MM.1S (cell line): ENCODE results near the gene CRYM.

ENCODE experiments used
- DNase-seq: peaks from one replicate; pipeline ENCODE4 v3.0.0-alpha.2; 2015
- H2AFZ ChIP-seq: fragments of 300-600 bp; sonication (generic); 2 replicates; pipeline ENCODE4 v1.6.0; 2016; ENCODE audit warnings: antibody characterized with exemption, low read length
- H3F3A ChIP-seq: fragments of 300-600 bp; sonication (generic); 2 replicates; pipeline ENCODE4 v1.6.1; 2016; ENCODE audit warnings: mild to moderate bottlenecking, antibody characterized with exemption, low read length, moderate library complexity, mixed read lengths; ENCODE audit not compliant: insufficient read depth
- H3K27ac ChIP-seq: fragments of 300-600 bp; sonication (generic); 2 replicates; pipeline ENCODE4 v1.5.1; 2016; ENCODE audit warnings: mild to moderate bottlenecking, low read length
- H3K27me3 ChIP-seq: fragments of 300-600 bp; sonication (generic); replicated peaks from 2 replicates; pipeline ENCODE4 v1.6.0; 2016; ENCODE audit warnings: low read length; ENCODE audit not compliant: insufficient read depth
- H3K36me3 ChIP-seq: fragments of 300-600 bp; sonication (generic); replicated peaks from 2 replicates; pipeline ENCODE4 v1.6.1; 2016; ENCODE audit warnings: mild to moderate bottlenecking, low read length, mixed read lengths; ENCODE audit not compliant: insufficient read depth
- H3K4me1 ChIP-seq: fragments of 300-600 bp; sonication (generic); 2 replicates; pipeline ENCODE4 v1.6.1; 2016; ENCODE audit warnings: low read length, mixed read lengths
- H3K4me2 ChIP-seq: fragments of 300-600 bp; sonication (generic); 2 replicates; pipeline ENCODE4 v1.6.0; 2016; ENCODE audit warnings: low read depth, low read length
- H3K4me3 ChIP-seq: fragments of 300-600 bp; sonication (generic); 2 replicates; pipeline ENCODE4 v1.5.1; 2016; ENCODE audit warnings: low read length, mixed read lengths
- H3K79me2 ChIP-seq: fragments of 300-600 bp; sonication (generic); 2 replicates; pipeline ENCODE4 v1.6.1; 2016; ENCODE audit warnings: mixed run types, low read length, mixed read lengths
- H3K9ac ChIP-seq: fragments of 300-600 bp; sonication (generic); 2 replicates; pipeline ENCODE4 v1.6.1; 2016; ENCODE audit warnings: low read length, mixed read lengths
- H3K9me2 ChIP-seq: fragments of 300-600 bp; sonication (generic); replicated peaks from 2 replicates; pipeline ENCODE4 v1.6.1; 2016; ENCODE audit warnings: mild to moderate bottlenecking, low read length, mixed read lengths; ENCODE audit not compliant: insufficient read depth
- H3K9me3 ChIP-seq: fragments of 300-600 bp; sonication (generic); replicated peaks from 2 replicates; pipeline ENCODE4 v1.6.1; 2016; ENCODE audit warnings: mild to moderate bottlenecking, low read length, mixed read lengths; ENCODE audit not compliant: insufficient read depth
- H4K20me1 ChIP-seq: fragments of 300-600 bp; sonication (generic); 2 replicates; pipeline ENCODE4 v1.6.1; 2016; ENCODE audit warnings: mild to moderate bottlenecking, low read length, moderate library complexity, mixed read lengths; ENCODE audit not compliant: insufficient read depth
- EZH2 ChIP-seq: fragments of 300-600 bp; sonication (generic); optimal IDR thresholded peaks from 2 replicates; pipeline ENCODE3; 2017; ENCODE audit warnings: low read depth, mild to moderate bottlenecking, antibody characterized with exemption, low read length, mixed read lengths
- EZH2phosphoT487 ChIP-seq: fragments of 300-600 bp; sonication (generic); IDR thresholded peaks from 2 replicates; pipeline ENCODE4 v1.6.1; 2018; ENCODE audit warnings: antibody characterized with exemption, low read length
- TF ChIP-seq, protein P1 (sequence below): fragments of 300-600 bp; sonication (generic); IDR thresholded peaks from 2 replicates; pipeline ENCODE4 v1.5.1; 2016; ENCODE audit warnings: antibody characterized with exemption, low read length, mixed read lengths

CRYM gene

GRCh38 chr16:21272253-21272652 lies 5.8 kb downstream of the CRYM start:
- H3K4me3 ChIP-seq, result no peak overlapping the region
- DNase-seq, result no peak
- H3K9me2 ChIP-seq, result no peaks in the 10 kb centered on the region
- no peaks in the 10 kb centered on the region for H4K20me1 ChIP-seq
- no peaks in the 10 kb centered on the region for H3K4me1 ChIP-seq
- no peak overlapping the region for H3K27ac ChIP-seq
- H3K9me3 ChIP-seq, result no peaks in the 10 kb centered on the region
- H3K27me3 ChIP-seq, result no peaks in the 10 kb centered on the region
- no peak overlapping the region for H2AFZ ChIP-seq
- TF ChIP-seq, protein P1, sequence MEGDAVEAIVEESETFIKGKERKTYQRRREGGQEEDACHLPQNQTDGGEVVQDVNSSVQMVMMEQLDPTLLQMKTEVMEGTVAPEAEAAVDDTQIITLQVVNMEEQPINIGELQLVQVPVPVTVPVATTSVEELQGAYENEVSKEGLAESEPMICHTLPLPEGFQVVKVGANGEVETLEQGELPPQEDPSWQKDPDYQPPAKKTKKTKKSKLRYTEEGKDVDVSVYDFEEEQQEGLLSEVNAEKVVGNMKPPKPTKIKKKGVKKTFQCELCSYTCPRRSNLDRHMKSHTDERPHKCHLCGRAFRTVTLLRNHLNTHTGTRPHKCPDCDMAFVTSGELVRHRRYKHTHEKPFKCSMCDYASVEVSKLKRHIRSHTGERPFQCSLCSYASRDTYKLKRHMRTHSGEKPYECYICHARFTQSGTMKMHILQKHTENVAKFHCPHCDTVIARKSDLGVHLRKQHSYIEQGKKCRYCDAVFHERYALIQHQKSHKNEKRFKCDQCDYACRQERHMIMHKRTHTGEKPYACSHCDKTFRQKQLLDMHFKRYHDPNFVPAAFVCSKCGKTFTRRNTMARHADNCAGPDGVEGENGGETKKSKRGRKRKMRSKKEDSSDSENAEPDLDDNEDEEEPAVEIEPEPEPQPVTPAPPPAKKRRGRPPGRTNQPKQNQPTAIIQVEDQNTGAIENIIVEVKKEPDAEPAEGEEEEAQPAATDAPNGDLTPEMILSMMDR, result no peak
- TF ChIP-seq EZH2phosphoT487, result no peak
- no peak for TF ChIP-seq EZH2
- no peaks in the 10 kb centered on the region for H3K36me3 ChIP-seq
- no peaks in the 10 kb centered on the region for H3K79me2 ChIP-seq
- H3K4me2 ChIP-seq, result no peak overlapping the region
- H3F3A ChIP-seq, result no peaks in the 10 kb centered on the region
- H3K9ac ChIP-seq, result no peak overlapping the region

DNA sequence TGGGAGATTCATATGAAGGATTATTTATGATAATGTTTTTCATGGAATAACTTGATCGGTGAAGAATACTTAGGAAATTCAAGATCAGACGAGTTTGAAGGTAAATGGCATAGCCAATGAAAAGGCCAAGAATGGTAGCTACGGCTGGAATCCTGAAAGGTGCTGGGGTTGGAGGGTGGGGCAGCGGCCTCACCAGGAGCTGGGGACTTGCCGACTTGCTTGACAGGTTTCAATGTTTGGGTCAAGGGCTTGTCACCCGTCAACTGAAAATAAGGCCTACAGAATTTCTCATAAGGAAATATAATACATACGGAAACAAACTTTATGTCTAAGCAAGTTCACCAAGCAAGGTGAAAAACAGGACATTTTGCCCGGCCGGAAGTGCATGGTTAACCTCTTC lies 9.9 kb downstream of the CRYM start:
- Histone ChIP-seq H3K79me2 (no peaks in the 10 kb centered on the region), H3K9me3 (no peaks in the 10 kb centered on the region), H3K9me2 (no peaks in the 10 kb centered on the region), H3K27ac (no peak overlapping the region), H3K27me3 (no peaks in the 10 kb centered on the region), H4K20me1 (no peaks in the 10 kb centered on the region), H2AFZ (no peak overlapping the region), H3K9ac (no peak overlapping the region), H3K4me1 (peaks cover 9% of the 10 kb centered on the region), H3K36me3 (no peaks in the 10 kb centered on the region), H3K4me2 (no peak overlapping the region), H3K4me3 (no peak overlapping the region), H3F3A (no peaks in the 10 kb centered on the region)
- TF ChIP-seq EZH2 (no peak), EZH2phosphoT487 (no peak)
- TF ChIP-seq, protein P1, result no peak
- DNase-seq, result no peak

DNA sequence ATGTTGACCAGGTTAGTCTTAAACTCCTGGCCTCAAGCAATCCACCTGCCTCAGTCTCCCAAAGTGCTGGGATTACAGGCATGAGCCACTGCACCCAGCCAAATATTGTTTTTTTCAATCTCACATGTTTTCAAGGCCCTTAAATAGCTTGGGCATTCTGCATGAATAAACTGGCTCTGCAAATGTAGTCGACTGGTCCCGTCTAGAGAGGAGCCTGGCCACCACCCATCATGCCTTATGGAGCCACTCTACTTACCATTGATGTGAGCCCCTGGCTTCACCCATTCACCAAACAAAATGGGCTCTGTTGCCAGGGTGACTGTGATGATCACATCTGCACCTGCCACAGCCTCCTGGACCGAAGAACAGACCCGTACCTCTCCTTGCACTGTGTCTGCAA lies 10.8 kb downstream of the CRYM start:
- H3K36me3 ChIP-seq, result no peaks in the 10 kb centered on the region
- H3K9ac ChIP-seq, result no peak overlapping the region
- TF ChIP-seq, protein P1, result no peak
- TF ChIP-seq EZH2phosphoT487 (no peak), EZH2 (no peak)
- H3K27ac ChIP-seq, result no peak overlapping the region
- no peaks in the 10 kb centered on the region for H3K27me3 ChIP-seq
- no peak overlapping the region for H2AFZ ChIP-seq
- H3K4me1 ChIP-seq, result peaks cover 9% of the 10 kb centered on the region
- no peak overlapping the region for H3K4me3 ChIP-seq
- H3K9me3 ChIP-seq, result no peaks in the 10 kb centered on the region
- DNase-seq, result no peak
- H3K4me2 ChIP-seq, result no peak overlapping the region
- H3K79me2 ChIP-seq, result no peaks in the 10 kb centered on the region
- H4K20me1 ChIP-seq, result no peaks in the 10 kb centered on the region
- H3K9me2 ChIP-seq, result no peaks in the 10 kb centered on the region
- H3F3A ChIP-seq, result no peaks in the 10 kb centered on the region
